ENCODE data around the gene TRIM15. TPM values are rescaled to one million over a fixed set of nuclear protein-coding genes. Genes with fewer than 3 reads are reported as not detected.
A peak's percentile ranks its signal among the peaks of the same experiment; 100 is the strongest.

The TRIM15 gene
- total RNA-seq (2021; ENCODE audit: unreplicated experiment) (6.5 TPM), Bru-seq, nascent RNA (percentile 59 among the genes with signal in this experiment), BruChase-seq, experiment 1, labeled RNA remaining after a 6-hour chase (percentile 48 among the genes with signal in this experiment), BruChase-seq, experiment 2, labeled RNA remaining after a 2-hour chase (percentile 51 among the genes with signal in this experiment)
- polyA plus RNA-seq (2012): 3.1 and 5.2 TPM in 2 replicates
- long read RNA-seq, transcript TRIM15-207 (7 exons, 2,214 nt): major isoform, 7 of 11 reads
- long read RNA-seq, partial matches to known transcripts: 2 of 11 reads
- long read RNA-seq, other reads (novel, unspliced or antisense): 2 of 11 reads

- intact Hi-C loops (cut with micrococcal nuclease): loop anchor here (2.0 kb wide), 1 partner anchor 61 kb away; no protein-coding TSS in a partner anchor
- peak within 1 kb of the TSS; percentile 93 for H3K4me2 ChIP-seq (ENCODE audit: low read length)
Observed at GRCh38 chr6:30163090-30163917, at the start of gene TRIM15. TSS of gene TRIM15 (plus strand) at chr6:30163546. CDS start at chr6:30163685, 139 bp downstream.

More at GRCh38 chr6:30163090-30163917, at the start of gene TRIM15:
- Histone ChIP-seq H3K9ac (ENCODE audit: low read length) (peak within 1 kb of the TSS; percentile 54), H3K27ac (ENCODE audit: low read depth, low read length) (peak within 1 kb of the TSS; percentile 49), H3K36me3 (ENCODE audit: control insufficient read depth in 1 of 2, insufficient read depth in 2 of 2, low read length in 2 of 2) (no peaks in the 10 kb centered on the region), H3K9me3 (ENCODE audit: control insufficient read depth in 1 of 2, insufficient read depth in 1 of 2, low read depth in 1 of 2, low read length in 2 of 2) (no peaks in the 10 kb centered on the region), H3K4me1 (ENCODE audit: control insufficient read depth in 1 of 2, insufficient read depth in 2 of 2, low read length in 2 of 2) (peaks cover 9 to 25% of the 10 kb centered on the region in 2 experiments; a peak in 3 of 4 replicates), H3K27me3 (ENCODE audit: insufficient read depth, low read length) (no peaks in the 10 kb centered on the region), H3K4me3 (replicated peaks in 1 of 2; ENCODE audit: low read depth in 1 of 2, low read length in 2 of 2) (peak within 1 kb of the TSS; percentile 52 to 66), H3K9me2 (ENCODE audit: insufficient read depth) (no peaks in the 10 kb centered on the region), H4K20me1 (ENCODE audit: insufficient read depth) (no peaks in the 10 kb centered on the region), H2AFZ (ENCODE audit: low read depth, low read length, poor library complexity, severe bottlenecking) (peak within 1 kb of the TSS; percentile 49), H3K79me2 (ENCODE audit: insufficient read depth, low read length) (no peaks in the 10 kb centered on the region)
- RAD21 ChIA-PET (ENCODE audit: low non-redundant PET in 1 of 2, low total read pairs in 2 of 2, uncharacterized antibody in 2 of 2, unreplicated experiment in 2 of 2): no interaction called here
- POLR2A ChIA-PET: no interaction called here
- ATAC-seq (peak; percentile 92), DNase-seq (ENCODE audit: low read depth, low spot score) (peak; percentile 73)
- CTCF ChIA-PET: no interaction called here
- TSS peak; percentile 82 for BruUV-seq (replicated peaks)
- TF ChIP-seq EZH2phosphoT487 (IDR thresholded peaks at IDR 0.05; ENCODE audit: borderline replicate concordance) (no peak), RAD21 (IDR thresholded peaks at IDR 0.05; ENCODE audit: low read depth) (no peak), FOSL1 (IDR thresholded peaks at IDR 0.05; ENCODE audit: low read depth) (no peak), SIN3A (IDR thresholded peaks at IDR 0.05; ENCODE audit: low read depth) (0 out of 2 replicates have a peak, but pooled peaks have one; percentile 13), ZFX (IDR thresholded peaks at IDR 0.05) (no peak), ZNF274 (IDR thresholded peaks at IDR 0.05; ENCODE audit: low read depth, low read length) (no peak), EZH2 (IDR thresholded peaks at IDR 0.05) (no peak), TCF7L2 (IDR thresholded peaks at IDR 0.05; ENCODE audit: borderline replicate concordance, extremely low read depth, insufficient read depth, insufficient read length) (peak; percentile 73), EGR1 (IDR thresholded peaks at IDR 0.05; ENCODE audit: low read depth) (peak; percentile 97), CBX3 (IDR thresholded peaks at IDR 0.05; ENCODE audit: low read depth) (no peak), POLR2A (IDR thresholded peaks at IDR 0.05; ENCODE audit: borderline replicate concordance, extremely low read depth, insufficient read depth, insufficient read length) (no peak), CEBPB (IDR thresholded peaks at IDR 0.05; ENCODE audit: low read depth) (peak; percentile 93), POLR2AphosphoS5 (IDR thresholded peaks at IDR 0.05; ENCODE audit: low read depth, low read length) (peak; percentile 90), JUND (IDR thresholded peaks at IDR 0.05) (no peak), SRF (IDR thresholded peaks at IDR 0.05; ENCODE audit: low read depth) (no peak), REST (IDR thresholded peaks at IDR 0.05; ENCODE audit: low read depth) (no peak)
- TF ChIP-seq, protein P1, sequence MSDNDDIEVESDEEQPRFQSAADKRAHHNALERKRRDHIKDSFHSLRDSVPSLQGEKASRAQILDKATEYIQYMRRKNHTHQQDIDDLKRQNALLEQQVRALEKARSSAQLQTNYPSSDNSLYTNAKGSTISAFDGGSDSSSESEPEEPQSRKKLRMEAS (IDR thresholded peaks at IDR 0.05): peak; percentile 68

All from HCT116 (cell line).